HG03439 (cell line): ENCODE data around the gene ADAMTSL2.

Experiments used
- ATAC-seq: cut with Tn5 transposase; IDR thresholded peaks from one replicate; pipeline ENCODE4 v1.9.1; 2021; ENCODE audit warnings: mild to moderate bottlenecking, moderate library complexity; ENCODE audit not compliant: unreplicated experiment

Gene ADAMTSL2

DNA sequence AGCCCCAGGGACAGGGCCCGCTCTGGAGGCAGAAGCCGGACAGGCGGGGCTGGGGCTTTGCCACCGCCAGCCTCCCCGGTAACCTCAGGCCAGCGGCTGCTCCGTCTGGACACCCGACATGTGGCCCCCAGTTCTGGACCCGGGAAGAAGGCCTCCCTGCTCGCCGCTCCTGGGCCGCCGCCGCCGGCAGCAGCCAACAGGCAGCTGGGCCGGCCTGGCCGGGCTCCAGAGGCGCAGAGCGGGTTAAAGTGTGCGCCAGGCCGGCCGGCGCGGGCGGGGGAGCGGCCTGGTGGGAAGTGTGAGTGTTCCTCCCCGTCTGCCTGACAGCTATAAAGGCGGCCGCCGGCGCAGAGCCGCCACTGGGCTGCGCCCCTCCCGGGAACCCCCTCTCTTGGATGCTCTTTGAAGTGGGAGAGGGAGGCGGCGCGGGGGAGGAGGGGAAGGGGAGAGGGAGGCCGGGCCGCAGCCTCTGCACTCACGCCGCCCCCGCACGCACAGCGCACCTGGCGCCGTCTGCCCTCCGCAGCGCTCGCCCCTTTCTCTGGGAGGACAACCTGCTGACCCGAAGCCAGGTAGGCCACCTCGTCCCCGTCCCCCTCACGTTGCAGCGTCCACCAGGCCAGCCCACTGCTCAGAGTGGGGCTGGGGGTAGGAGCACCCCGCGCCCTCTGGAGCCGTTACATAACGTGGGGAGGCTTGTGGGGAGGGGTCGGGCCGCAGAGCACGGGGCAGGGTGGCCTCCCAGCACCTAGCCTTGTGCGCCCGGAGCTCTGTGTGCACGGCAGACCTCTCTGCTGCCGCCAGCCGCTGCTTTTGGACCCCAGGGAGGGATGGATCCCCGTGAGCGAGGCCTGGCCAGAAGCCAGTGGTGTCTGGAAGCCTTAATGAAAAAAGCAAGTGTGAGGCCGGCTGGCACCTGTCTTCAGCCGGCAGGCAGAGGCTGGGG is at the start of gene ADAMTSL2:
ADAMTSL2 (plus strand) TSS at position 359 of the 946 bp plus-strand sequence. CDS start 2,009 bp downstream, outside the sequence.
- no peak for ATAC-seq

DNA sequence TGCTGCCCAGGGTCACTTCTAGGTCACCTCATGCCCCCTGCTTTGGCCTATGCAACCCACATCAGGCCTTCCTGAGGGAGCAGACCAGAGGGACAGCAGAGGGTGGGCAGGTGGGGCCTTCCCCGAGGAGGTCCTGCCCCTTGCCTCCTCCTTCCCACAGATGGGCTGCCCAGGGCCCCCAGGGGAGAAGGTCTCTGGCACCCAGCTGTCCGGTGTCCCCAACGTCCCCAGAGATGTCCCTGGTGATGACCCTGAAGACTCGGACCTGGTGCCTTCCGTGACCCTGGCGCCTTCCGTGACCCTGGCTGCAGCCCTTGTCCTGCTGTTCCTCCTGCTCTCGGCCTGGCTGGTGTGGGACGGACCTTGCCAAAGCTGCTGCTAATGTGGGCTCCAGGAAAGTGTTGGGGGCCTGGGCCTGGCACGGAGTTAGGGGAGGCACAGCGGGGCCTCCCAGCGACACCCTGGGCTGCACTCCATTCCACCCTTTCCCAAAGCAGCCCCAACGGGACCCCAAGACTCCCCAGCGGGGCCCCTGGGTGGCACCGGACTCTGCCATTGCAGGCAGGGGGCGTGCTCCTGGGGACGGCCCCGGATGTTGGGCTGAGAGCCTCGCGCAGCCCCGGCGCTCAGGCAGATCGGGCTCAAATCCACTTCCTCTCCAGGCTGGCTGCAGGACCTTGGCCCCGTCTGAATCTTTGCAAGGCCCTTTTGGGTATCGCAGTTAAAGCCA is 48.8 kb upstream of the ADAMTSL2 start:
- no peak for ATAC-seq

DNA sequence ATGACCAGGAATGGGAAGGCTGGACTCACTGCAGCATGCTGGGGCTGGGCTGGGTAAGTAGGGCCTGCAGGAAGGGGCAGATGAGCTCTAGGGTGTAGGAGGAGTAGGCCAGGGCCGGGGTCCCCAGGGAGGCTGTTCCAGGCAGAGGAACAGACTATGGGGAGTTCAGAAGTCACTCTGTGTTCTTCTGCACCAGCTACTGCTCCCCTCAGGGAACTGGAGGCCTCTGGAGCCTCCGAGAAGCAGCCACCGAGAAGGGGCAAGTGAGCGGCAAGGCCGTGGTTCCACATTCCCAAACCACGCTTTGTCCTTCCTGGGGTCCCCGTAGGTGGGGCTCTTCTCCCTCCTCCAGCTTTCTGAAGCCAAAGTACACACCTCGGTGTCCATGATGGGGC is 47.2 kb upstream of the ADAMTSL2 start:
- no peak for ATAC-seq

DNA sequence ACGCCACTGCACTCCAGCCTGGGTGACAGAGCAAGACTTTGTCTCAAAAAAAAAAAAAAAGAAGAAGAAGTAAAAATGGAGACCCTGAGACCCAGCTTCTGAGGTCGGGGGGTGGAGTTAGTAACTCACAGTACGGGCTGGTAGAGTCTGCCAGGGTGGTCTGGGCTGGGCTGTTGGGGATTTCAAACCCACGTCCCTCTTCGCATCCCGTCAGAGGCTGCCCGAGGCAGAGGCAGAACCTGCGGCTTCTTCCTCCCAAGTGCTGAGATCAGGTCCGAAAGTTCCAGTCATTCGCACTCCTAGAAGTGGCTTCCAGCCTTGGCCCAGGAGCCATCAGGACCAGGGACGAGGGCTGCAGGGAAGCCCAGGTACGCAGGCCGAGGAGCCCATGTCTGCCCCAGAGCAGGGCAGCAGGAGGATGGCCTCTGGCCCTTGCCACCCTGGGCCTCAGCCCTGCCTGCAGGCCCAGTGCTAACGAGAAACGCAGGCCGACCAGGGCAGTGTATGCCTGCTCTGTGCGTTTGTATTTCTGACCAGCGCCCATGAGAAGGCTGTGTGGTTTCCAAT is 45.7 kb upstream of the ADAMTSL2 start:
- ATAC-seq = no peak

DNA sequence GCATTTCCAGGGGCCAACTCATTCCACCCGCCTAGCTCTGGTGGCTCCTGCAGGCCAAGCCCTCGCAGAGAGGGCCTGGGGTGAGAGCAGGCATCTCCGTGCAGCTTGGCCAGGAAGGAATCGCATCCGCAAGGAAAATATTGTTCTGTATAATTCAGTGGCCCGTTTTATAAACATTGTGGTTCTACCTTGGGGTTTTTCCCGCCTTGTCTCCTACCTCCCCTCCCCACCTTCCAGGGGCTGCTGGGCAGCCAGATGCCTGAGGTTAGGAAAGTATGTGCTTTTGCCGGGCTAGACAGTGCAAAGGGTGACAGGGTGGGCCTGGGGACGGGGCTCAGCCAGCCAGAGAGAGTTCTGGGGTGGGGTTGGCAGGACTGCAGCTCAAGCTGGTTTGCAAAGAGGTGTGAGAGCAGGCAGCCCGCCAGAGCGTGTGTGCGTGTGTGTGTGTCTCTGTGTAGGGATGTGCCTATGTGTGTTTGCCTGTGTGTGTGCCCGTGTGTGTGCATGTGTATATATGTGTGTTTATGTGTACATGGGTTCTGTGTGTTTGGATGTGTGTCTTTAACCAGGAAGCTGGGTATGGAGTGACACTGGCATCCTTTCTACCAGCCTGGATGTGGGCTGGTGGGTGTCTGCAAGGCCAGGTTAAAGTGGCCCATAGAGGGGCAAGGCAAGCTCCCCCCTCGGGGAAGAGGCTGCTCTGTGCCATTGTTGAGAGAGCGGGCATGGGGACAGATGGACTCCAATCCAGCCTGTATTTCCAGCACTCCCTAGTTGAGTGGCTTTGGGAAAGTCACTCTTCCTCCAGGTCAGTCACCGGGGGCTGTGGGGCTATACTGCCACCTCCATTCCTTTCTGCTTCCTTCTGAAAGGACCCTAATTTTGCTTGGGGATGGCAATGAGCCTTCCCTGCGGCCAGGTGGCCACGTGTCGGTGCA is 45.0 kb upstream of the ADAMTSL2 start:
- no peak for ATAC-seq

DNA sequence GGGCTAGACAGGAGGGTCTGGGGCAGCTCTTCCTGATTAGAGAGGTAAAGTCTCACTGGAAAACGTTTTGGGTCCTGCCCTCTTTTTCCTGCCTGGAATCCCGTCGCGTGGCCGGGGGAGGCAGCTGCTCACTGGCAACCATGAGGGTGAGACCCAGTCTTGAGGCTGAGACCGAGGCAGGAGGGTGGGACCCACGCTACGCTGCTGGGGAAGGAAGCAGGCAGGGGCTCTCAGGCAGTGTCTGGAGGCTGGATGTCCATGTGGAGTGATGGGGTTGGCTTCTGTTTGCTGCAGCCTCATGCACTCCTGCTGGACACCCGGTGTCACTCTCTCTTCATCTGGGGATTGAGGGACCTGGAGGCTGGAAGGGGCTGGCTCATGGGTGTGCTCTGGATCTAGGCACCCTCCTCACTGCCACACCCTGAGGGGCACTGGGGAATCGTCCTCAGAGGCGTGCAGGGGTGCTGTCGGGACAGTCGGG is 44.3 kb upstream of the ADAMTSL2 start:
- no peak for ATAC-seq

DNA sequence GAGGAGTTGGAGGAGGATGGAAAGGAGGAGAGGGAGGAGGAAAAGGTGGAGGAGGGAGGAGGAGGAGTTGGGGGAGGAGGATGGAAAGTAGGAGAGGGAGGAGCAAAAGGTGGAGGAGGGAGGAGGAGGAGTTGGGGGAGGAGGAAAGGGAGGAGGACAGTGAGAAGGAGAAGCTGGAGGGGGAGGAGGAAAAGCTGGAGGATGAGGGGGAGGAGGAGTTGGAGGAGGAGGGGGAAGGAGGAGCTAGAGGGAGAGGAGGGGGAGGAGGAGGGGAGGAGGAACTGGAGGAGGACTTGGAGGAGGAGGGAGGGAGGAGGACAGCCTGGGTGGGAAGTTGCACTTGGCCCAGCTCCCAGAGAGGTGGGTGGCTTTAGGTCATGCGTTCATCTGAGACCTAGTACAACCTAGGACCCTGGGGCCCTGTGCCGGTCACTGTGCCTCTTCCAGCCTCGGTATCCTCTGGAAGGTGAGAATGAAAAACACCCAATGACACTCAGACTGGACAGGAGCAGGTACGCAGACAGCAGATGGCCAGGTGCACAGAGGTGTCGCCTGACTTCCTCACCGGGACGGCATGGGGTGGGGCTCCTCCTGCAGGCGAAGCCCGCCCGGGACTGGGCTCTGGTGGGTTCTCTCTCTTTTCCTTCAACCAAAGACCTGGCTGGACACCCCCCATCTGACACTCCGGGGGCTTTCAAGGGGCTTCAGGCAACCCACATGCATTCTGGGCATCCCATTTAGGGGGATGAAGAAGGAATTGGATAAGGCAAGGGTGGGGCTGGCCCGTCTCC is 43.4 kb upstream of the ADAMTSL2 start:
- no peak for ATAC-seq

DNA sequence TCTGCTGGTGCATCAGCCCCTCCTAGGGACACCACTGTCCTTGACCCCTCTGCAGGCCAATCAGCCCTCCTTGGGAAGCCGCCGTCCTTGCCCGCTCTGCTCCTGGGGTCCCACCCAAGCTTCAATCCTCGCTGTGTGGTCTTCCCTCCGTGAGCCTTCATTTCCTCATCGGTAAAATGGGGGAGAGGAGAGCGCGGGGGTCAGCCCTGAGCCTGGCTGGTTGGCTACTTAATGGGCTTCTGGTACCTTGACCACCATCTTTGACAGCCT is 42.9 kb upstream of the ADAMTSL2 start:
- no peak for ATAC-seq

DNA sequence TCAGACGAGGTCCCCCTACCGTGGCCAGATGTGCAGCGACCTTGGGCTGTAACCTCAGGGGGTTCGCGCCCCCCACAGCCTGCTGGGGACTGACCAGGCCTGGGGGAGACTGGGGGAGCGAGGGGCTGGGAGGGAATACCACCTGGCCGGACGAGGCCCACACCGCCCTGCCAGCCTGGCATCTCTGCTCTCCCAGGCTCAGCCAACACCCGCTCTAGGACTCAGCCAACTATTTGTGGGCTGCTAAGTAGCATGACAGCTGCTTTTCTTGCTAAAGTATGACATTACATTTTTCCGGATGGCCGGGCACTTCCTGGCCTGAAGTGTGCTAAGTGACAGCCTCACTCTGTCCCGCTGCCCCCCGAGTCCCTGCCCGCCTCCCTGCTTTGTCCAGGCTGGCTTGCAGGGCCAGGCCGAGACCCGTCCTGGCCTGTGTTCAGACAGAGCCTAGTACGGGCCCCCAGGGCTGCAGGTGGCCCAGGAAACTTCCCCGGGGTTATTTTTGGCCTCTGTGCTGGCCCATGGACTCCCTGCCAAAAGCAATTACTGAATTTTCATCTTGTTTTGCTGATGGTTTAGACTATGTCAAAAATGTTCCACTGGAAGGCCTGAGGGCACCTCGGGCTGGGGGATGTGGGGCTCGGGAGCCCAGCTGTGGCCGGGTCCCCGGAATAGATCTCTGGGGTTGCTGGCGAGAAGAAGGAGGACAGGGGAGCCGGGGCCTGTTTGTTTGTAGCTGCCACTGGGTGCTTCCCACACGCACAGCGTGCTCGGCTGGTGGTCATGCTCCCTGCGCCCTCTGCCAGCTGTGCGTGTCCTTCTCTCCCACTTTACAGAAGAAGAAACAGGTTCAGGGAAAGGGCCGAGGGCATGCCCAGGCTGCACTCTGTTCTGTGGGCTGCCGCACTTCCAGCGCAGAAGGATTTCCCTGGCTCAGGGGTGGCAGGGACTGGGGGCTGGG is 42.2 kb upstream of the ADAMTSL2 start:
- ATAC-seq = no peak

DNA sequence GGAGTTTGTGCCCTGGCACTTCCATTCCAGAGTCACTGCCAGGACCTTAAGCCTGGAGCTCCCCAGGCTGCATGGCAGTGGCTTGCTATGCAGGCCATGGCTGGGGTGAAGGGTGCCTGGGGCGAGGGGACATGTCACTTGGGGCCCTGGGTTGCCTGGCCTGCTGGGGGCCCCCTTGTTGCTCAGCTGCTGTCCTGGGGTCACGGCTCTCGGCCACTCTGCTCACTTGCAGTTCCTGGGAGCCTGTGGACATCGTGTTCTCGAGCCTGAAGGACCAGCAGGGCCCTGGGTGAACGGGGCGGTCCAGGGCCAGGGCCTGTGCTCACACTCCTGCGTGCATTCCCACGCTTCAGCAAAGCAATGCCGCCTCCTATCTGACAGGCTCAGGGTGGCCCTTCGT is 41.1 kb upstream of the ADAMTSL2 start:
- ATAC-seq = no peak

DNA sequence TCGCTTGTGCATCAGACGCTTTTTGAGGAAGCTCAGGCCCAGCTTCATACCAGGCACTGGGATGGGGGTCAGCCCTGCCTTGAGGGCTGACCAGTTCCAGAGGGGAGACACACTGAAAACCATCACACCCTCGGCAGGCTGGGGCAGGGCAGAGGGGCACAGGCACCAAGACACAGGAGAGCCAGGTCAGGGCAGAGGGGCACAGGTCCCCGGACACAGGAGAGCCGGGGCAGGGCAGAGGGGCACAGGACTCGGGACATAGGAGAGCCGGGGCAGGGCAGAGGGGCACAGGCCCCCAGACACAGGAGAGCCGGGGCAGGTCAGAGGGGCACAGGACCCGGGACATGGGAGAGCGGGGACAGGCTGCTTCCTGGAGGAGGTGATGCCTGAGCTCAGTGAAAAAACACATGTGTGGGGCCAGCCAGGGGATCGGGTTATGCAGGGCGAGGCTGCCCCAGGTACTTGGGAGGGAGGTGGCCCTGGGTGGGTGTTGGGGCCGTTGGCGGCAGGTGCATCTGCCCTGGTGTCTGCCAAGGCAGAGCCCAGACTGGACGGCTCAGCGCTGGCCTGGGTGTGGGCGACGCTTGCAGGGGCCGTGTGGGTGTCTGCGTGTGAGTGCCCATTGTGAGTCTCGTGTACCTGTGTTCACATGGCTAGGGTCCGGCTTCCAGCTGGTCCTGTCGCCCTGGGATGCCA is 40.5 kb upstream of the ADAMTSL2 start:
- ATAC-seq = no peak

DNA sequence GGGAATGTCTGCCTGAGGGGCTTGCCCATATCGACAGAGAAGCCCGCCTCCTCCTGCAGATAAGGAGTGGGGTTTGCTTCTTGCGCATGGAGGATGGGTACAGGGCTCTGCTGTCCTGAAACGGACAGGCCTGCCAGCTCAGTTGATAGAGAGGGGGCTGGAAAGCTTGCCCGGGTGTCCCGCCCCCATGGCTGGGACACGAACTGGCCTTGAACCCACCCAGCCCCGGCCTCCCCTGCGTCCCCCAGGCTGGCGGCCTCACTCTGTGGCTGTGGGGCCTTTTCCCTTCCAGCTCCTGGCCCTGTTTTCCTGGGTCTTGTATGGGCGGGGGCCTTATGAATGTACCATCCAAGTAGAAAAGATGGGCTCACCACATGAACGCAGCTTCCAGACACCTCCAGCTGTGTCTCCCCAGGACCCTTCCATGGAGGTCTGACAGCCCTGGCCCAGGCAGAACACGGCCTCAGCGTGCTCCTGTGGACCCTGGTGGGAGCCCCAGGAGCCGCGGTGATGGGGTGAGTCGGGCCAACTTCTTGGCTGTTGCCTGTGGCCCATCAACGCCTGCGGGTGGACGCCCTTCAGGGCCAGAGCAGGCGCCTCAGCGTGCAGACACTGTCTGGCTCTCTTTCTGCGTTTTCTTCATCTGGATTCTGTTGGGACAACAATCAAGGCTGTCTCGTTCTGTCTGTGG is 39.7 kb upstream of the ADAMTSL2 start:
- ATAC-seq = no peak

DNA sequence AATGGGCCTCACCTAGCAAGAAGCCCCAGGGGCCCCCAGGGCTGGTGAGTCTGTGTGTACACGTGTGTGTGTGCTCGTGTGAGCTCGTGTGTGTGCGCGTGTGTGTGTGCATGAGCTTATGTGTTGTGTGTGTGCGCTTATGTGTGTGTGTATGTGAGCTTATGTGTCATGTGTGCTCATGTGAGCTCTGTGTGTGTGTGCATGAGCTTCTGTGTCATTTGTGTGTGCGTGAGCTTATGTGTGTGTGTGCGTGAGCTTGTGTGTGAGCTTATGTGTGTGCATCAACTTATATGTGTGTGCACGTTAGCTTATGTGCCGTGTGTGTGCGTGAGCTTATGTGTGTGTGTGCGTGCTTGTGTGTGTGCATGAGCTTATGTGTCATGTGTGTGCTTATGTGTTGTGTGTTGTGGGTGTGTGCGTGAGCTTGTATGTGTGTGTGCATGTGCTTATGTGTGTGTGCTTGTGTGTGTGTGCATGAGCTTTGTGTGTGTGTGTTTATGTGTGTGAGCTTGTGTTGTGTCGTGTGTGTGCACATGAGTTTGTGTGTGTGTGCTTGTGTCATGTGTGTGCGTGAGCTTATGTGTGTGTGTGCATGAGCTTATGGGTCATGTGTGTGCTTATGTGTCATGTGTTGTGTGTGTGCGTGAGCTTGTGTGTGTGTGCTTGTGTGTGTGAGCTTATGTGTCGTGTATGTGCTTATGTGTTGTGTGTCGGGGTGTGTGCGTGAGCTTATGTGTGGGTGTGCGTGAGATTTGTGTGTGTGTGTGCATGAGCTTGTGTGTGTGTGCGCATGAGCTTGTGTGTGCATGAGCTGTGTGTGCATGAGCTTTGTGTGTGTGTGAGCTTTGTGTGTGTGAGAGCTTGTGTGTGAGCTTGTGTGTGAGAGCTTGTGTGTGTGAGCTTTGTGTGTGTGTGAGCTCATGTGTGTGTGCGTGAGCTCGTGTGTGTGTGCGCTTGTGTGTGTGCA is 38.9 kb upstream of the ADAMTSL2 start:
- no peak for ATAC-seq

DNA sequence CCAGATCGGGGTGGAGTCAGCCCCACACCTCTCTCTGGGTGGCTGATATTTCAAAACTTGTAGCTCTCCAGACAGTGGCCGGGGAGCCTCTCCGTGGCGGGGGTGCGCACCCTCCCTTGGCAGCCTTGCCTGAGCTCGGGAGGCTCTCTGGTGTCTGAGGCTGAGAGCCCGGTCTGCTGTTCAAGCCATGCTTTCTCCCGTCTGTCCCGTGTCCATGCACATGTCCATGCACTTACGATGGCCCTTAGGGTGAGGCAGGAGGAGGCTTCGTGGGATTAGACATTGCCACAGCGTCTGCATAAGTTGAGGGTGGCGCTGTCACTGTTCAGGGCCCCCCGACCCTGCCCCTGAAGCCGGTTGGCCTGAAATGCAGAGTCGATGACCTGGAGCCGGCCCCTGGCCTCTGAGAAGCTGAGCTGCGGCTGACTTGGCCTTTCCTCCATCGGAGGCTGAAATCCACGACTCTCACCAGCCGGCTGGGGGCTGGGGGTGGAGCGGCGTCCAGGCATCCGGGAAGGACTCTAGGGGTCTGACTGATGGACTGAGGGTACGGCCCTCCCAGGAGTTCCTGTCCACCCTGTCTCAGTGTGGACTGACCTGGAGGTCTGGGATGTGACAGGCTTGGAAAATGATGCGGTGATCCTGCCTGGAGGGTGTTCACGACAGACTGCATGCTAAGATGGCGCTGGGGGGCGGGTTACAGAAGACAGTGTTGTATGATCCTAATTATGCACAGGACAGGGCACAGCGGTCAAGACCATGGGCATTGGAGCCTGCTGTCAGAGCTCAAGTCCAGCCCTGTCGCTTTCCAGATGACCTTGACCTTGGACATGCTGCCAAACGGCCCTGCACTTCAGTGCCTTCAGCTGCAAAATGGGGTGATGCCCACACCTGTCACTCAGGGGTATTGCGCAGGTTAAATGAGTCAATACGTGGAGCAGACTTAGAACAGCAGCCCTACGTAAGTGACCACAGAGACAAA is 37.4 kb upstream of the ADAMTSL2 start:
- no peak for ATAC-seq
